KBM-7 (cell line): ENCODE measurements around the gene DSP.

Source experiments
- DNase-seq: peaks from one replicate; pipeline ENCODE4 v3.0.0-alpha.2; 2015
- in situ Hi-C: fragments of 300-500 bp; cut with MboI; formaldehyde crosslinking; loops from 2 replicates; pipeline ENCODE4 v1.14.3; 2020; ENCODE audit warnings: low sequenced_read_pairs, low pct_unique_long_range_greater_than_20kb, mixed read lengths

The DSP gene

GRCh38 chr6:7557652-7558051 lies 16.2 kb downstream of the DSP start:
- in situ Hi-C loops = no loop called here
- no peak for DNase-seq

DNA sequence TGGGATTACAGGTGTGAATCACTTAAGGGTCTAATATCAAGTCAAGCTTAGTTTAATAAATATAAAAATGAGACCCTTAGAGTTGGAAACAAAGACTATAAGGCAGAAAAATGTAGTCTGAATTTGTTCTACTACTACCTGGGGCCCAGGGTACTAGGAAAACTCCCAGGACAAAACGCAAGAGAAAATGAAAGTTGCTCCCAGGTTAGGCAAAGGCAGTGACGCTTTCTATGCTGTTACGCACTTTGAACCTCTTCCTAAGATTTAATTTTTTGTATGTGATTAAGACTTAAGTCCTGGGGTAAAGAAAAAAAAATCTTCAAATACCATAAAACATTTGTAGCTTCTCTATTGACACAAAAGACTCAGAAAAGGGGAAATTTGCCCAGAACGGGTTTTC lies 17.3 kb downstream of the DSP start:
- in situ Hi-C loops = no loop called here
- no peak for DNase-seq

- in situ Hi-C loops = no loop called here
- no peak for DNase-seq
Measured at GRCh38 chr6:7559196-7559595, 17.7 kb downstream of the DSP start.

GRCh38 chr6:7559651-7560385 lies 18.3 kb downstream of the DSP start:
- no peak for DNase-seq
- in situ Hi-C loops = no loop called here

DNA sequence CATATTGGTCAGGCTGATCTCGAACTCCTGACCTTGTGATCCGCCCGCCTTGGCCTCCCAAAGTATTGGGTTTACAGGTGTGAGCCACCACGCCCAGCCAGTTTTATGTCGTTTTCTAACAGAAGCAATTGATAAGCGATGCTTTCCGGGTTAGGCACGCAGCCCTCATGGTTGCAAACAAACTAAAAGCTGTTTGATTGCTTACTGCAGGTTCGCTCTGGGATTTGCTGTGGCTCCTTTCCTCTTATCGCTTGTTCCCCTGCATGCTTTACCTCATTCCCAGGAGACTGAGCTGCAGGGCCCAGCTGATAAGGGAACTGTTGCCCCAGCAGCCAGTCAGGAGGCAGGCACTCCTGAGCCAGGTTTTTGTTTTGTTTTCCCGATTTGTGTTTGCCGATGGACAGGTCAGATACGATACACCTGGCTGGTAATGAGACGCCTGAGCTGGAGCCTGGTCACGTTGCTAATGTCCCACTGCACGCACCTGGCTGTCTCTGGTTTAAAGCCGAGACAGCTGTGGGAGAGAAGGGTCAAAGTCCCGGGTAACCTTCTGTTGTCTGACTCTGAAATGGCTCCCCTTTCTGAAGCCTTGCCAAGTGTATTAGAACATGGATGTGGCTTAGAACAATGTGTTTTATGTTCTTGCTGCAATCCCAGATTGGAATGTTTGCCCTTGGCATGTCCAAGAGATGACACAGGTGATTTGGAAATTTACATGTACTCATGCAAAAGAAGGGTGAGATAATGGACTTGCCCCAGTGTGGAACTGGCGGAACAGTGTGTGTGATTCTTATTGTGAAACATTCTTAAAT lies 19.9 kb downstream of the DSP start:
- in situ Hi-C loops = no loop called here
- no peak for DNase-seq

DNA sequence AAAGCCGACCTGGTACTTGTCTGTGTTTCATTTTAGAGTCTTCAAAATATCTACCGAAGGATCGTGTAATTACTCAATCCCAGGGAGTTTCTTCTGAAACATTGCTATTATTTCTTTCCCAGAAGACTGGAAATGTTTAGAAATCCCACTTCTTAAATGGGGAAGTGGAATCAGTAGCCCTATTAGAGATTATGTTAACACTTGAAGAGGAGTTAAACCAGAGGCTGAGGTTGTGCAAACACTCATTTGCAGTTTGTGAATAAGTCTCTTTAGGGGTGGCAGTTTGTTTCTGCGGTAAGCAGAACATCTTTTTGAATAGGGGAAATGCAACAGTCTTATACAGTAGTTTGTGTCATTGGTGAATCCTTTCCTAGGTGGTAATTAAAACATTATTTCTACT lies 21.3 kb downstream of the DSP start:
- no peak for DNase-seq
- in situ Hi-C loops = no loop called here

DNA sequence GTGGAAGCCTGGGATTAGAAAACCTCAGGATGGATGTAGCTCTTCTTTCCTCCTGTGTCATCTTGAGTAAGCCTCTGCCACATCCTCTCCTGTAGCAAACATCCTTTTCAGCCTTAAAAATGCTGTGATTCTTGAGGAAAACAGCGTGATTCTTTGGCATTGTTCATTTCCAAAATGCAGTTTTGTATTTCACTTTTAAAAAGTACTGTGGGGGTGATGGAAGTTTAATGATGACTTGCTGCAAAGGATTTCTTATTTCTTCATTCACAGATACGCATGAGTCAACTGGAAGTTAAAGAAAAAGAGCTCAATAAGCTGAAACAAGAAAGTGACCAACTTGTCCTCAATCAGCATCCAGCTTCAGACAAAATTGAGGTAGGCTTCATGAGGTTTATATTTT lies 24.6 kb downstream of the DSP start:
- in situ Hi-C loops = no loop called here
- no peak for DNase-seq

DNA sequence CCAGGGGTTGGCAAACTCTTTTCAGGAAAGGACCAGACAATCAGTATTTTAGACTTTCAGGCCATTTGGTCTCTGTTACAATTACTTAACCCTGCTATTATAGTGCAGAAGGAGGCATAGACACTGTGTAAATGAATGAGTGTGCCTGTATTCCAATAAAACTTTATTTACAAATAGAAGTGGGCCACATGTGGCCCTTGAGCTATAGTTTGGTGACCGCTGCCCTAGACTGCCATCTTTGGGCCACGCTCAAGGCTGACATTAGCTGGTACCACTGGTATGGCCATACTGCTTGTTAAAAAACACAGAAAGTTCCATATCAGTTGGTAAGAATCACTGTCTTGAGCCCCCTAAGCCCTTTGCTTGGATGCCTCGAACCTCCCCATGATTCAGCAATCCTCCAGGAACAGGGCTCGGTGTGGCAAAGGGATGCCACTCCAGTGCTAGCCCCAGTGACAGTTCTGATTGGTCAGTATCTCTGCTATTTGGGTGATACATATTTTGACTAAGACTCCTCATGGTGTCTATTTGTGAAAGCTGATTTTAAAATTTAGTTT lies 25.2 kb downstream of the DSP start:
- in situ Hi-C loops = no loop called here
- DNase-seq = no peak

DNA sequence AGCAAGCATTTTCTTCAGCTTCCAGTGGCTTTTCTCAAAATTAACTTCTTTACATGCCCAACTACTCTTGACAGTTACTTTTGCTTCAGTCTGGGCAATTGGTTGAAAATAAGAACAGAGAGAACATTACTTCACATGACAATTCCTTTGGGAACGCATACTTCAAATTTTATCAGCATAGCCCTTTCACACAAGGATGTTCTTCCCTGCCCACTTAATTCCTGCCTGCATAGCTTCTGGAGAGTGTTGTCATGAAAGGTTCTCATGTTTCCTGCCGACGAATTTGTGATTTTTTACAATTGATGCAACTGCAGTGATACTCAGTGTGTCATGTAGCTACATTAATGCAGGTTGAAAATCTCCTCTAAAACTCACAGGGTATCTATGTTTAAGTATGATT lies 26.6 kb downstream of the DSP start:
- no peak for DNase-seq
- in situ Hi-C loops = no loop called here

GRCh38 chr6:7569082-7569481 lies 27.6 kb downstream of the DSP start:
- in situ Hi-C loops = no loop called here
- no peak for DNase-seq

DNA sequence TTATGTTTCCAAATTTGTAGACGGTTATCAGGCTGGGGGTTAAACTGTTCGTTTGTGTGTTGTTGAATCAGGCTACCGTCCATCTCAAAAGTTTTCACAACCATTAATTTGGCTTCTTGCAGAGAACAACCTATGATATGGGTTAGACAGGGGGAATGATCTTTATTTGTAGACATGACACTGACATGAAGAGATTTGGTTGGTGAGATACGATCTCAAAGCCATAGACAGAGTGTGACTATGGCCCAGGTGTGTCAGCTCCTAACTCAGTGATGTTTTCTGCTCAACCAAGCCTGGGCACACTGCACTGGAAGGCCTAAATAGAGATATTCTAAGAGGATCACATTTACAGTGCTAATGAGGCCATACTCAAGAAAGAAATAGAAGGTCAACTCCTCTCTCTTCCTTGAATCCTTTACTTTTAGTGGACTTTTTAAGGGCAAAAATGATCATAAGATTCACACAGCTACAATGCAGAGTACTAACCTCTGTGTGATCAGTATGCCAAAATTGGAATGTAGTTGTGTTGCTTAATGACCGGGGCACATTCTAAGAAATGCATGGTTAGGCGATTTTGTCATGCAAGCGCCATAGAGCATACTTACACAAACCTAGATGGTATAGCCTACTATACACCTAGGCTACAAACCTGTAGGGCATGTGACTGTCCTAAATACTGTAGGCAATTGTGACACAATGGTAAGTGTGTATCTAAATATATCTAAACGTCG lies 30.9 kb downstream of the DSP start:
- in situ Hi-C loops = no loop called here

DNA sequence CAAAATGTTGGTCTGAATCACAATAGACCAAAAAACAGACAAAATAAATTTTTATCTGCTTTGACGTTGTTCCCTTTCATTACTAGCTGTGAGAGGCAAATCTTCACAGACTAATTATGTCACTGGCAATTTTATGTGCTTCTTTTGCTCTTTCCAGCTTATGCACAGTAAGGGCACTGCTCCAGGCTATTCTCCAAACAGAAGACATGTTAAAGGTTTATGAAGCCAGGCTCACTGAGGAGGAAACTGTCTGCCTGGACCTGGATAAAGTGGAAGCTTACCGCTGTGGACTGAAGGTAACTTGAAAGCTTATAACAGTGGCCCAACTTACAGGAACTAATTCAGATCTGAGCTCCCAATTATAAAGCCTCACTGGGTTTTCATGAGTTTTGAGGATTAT lies 33.0 kb downstream of the DSP start:
- no peak for DNase-seq
- in situ Hi-C loops = no loop called here

More for the DNA sequence above, 30.9 kb downstream of the DSP start:
- no peak for DNase-seq

GRCh38 chr6:7578516-7578915 lies 37.0 kb downstream of the DSP start:
- in situ Hi-C loops = no loop called here
- DNase-seq = no peak

DNA sequence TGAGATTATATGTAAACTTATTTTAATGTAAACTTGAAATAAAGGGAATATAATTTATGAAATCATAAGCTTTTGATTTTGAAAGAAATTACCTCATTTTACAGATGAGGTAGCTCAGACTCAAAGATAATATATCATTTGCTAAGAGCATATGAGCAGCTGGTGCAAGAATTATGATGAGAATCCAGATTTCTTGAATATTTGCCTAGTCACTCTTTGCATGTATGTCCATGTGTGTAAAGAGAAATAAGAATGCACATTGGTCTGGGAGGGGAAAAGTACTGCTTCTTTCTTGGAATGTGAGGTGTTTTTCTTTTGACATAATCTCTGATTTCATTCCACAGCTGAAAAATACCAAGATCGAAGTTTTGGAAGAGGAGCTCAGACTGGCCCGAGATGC lies 37.5 kb downstream of the DSP start:
- in situ Hi-C loops = no loop called here
- DNase-seq = no peak

GRCh38 chr6:7579851-7580250 lies 38.4 kb downstream of the DSP start:
- in situ Hi-C loops = no loop called here

DNA sequence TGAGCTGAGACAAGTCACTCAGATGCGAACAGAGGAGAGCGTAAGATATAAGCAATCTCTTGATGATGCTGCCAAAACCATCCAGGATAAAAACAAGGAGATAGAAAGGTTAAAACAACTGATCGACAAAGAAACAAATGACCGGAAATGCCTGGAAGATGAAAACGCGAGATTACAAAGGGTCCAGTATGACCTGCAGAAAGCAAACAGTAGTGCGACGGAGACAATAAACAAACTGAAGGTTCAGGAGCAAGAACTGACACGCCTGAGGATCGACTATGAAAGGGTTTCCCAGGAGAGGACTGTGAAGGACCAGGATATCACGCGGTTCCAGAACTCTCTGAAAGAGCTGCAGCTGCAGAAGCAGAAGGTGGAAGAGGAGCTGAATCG lies 39.1 kb downstream of the DSP start:
- in situ Hi-C loops = no loop called here
- DNase-seq = no peak

More at GRCh38 chr6:7579851-7580250, 38.4 kb downstream of the DSP start:
- DNase-seq = no peak

DNA sequence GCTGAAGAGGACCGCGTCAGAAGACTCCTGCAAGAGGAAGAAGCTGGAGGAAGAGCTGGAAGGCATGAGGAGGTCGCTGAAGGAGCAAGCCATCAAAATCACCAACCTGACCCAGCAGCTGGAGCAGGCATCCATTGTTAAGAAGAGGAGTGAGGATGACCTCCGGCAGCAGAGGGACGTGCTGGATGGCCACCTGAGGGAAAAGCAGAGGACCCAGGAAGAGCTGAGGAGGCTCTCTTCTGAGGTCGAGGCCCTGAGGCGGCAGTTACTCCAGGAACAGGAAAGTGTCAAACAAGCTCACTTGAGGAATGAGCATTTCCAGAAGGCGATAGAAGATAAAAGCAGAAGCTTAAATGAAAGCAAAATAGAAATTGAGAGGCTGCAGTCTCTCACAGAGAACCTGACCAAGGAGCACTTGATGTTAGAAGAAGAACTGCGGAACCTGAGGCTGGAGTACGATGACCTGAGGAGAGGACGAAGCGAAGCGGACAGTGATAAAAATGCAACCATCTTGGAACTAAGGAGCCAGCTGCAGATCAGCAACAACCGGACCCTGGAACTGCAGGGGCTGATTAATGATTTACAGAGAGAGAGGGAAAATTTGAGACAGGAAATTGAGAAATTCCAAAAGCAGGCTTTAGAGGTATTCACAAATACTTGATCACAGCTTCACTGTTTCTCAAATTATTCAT lies 39.6 kb downstream of the DSP start:
- in situ Hi-C loops = no loop called here
- no peak for DNase-seq

DNA sequence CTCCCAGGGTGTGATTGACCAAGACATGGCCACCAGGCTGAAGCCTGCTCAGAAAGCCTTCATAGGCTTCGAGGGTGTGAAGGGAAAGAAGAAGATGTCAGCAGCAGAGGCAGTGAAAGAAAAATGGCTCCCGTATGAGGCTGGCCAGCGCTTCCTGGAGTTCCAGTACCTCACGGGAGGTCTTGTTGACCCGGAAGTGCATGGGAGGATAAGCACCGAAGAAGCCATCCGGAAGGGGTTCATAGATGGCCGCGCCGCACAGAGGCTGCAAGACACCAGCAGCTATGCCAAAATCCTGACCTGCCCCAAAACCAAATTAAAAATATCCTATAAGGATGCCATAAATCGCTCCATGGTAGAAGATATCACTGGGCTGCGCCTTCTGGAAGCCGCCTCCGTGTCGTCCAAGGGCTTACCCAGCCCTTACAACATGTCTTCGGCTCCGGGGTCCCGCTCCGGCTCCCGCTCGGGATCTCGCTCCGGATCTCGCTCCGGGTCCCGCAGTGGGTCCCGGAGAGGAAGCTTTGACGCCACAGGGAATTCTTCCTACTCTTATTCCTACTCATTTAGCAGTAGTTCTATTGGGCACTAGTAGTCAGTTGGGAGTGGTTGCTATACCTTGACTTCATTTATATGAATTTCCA lies 43.9 kb downstream of the DSP start:
- DNase-seq = no peak
- in situ Hi-C loops = no loop called here

- no peak for DNase-seq
- in situ Hi-C loops = no loop called here
Measured at GRCh38 chr6:7587631-7588100, 46.2 kb downstream of the DSP start.
